OCI-LY1 (cell line): ENCODE measurements around the gene AGBL1.

Experiments
- CTCF ChIP-seq: fragments of 200-600 bp; sonication (generic), shearing (Covaris generic); IDR thresholded peaks from 2 replicates; pipeline ENCODE4 v1.5.1; 2017; ENCODE audit warnings: mild to moderate bottlenecking, antibody characterized with exemption, low read length, moderate library complexity, mixed read lengths
- EZH2 ChIP-seq: fragments of 200-600 bp; sonication (generic), shearing (Covaris generic); IDR thresholded peaks from 2 replicates; pipeline ENCODE4 v1.8.0; 2017; ENCODE audit warnings: borderline replicate concordance, mixed run types, mild to moderate bottlenecking, antibody characterized with exemption, low read length, moderate library complexity, mixed read lengths

DNA sequence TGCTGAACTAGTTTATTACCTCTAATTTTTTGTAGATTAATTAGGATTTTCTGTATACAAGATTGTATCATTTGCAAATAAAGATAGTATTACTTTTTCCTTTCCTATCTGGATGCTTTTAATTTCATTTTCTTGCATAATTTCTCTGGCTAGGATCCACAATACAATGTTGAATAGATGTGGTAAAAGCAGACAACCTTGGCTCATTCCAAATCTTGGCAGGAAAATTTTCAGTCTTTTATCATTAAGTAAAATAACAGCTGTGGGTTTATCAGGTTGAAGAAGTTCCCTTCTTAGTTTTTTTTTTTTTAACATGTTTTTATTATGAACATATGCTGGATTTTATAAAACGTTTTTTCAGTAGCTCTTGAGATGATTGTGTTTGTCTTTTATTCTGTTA, 422.6 kb downstream of the AGBL1 start:
- TF ChIP-seq CTCF (no peak), EZH2 (no peak)
